ENCODE measurements around the gene PRAMEF13.
"Not testable (repeated sequence)": the region's sequence is repeated elsewhere in the genome, so short reads cannot be mapped to it uniquely, and the experiment has no call there.

- TF ChIP-seq, protein P1, sequence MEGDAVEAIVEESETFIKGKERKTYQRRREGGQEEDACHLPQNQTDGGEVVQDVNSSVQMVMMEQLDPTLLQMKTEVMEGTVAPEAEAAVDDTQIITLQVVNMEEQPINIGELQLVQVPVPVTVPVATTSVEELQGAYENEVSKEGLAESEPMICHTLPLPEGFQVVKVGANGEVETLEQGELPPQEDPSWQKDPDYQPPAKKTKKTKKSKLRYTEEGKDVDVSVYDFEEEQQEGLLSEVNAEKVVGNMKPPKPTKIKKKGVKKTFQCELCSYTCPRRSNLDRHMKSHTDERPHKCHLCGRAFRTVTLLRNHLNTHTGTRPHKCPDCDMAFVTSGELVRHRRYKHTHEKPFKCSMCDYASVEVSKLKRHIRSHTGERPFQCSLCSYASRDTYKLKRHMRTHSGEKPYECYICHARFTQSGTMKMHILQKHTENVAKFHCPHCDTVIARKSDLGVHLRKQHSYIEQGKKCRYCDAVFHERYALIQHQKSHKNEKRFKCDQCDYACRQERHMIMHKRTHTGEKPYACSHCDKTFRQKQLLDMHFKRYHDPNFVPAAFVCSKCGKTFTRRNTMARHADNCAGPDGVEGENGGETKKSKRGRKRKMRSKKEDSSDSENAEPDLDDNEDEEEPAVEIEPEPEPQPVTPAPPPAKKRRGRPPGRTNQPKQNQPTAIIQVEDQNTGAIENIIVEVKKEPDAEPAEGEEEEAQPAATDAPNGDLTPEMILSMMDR (conservative IDR thresholded peaks at IDR 0.05; ENCODE audit: low read length), result not testable (repeated sequence)
- TF ChIP-seq EZH2phosphoT487 (IDR thresholded peaks at IDR 0.05; ENCODE audit: borderline replicate concordance), result not testable (repeated sequence)
Measured at GRCh38 chr1:13232056-13232455, 30.8 kb upstream of the PRAMEF13 start.

Measured in Loucy (cell line).